Fibroblast of lung (primary cell): ENCODE data around the gene IGSF11.

ENCODE experiments used
- EZH2 ChIP-seq: IDR thresholded peaks from 2 replicates; pipeline ENCODE4 v1.5.1; 2012; ENCODE audit warnings: low read length, control low read depth, mild to moderate bottlenecking; ENCODE audit errors: missing control alignments
- TF ChIP-seq, protein P1 (sequence below), 2 donors: IDR thresholded peaks in 1 of 2; conservative IDR thresholded peaks in 1 of 2; 1 replicate in 1 of 2; 2 replicates in 1 of 2; pipeline ENCODE4 v1.5.1; 2011 to 2012; ENCODE audit warnings: low read length in 2 of 2, control low read depth in 1 of 2, inconsistent platforms in 1 of 2, low read depth in 1 of 2, mild to moderate bottlenecking in 1 of 2

DNA sequence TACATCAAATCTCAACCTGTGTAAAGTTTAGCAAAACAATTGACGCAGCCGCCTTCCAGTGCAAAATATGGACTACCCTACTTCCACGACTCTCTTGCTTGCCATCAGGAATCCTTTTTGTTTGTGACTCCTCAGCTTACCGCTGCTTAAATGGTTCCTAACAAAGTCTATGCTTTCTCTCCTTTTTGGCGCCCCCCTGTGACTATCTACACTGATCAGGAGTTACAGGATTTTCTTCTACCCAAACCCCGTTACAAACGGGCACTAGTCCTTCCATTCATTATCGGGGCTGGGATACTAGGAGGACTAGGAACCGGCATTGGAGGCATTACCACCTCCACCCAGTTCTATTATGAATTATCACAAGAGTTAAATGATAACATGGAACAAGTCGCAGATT is 184.0 kb downstream of the IGSF11 start:
- no peak for TF ChIP-seq EZH2
- TF ChIP-seq, protein P1, sequence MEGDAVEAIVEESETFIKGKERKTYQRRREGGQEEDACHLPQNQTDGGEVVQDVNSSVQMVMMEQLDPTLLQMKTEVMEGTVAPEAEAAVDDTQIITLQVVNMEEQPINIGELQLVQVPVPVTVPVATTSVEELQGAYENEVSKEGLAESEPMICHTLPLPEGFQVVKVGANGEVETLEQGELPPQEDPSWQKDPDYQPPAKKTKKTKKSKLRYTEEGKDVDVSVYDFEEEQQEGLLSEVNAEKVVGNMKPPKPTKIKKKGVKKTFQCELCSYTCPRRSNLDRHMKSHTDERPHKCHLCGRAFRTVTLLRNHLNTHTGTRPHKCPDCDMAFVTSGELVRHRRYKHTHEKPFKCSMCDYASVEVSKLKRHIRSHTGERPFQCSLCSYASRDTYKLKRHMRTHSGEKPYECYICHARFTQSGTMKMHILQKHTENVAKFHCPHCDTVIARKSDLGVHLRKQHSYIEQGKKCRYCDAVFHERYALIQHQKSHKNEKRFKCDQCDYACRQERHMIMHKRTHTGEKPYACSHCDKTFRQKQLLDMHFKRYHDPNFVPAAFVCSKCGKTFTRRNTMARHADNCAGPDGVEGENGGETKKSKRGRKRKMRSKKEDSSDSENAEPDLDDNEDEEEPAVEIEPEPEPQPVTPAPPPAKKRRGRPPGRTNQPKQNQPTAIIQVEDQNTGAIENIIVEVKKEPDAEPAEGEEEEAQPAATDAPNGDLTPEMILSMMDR (conservative IDR thresholded peaks at IDR 0.05 in 1 of 2, IDR thresholded peaks at IDR 0.05 in 1 of 2; ENCODE audit: low read depth in 1 of 2, low read length in 2 of 2) = no peak
